ENCODE data around the gene GPANK1.

The GPANK1 gene

DNA sequence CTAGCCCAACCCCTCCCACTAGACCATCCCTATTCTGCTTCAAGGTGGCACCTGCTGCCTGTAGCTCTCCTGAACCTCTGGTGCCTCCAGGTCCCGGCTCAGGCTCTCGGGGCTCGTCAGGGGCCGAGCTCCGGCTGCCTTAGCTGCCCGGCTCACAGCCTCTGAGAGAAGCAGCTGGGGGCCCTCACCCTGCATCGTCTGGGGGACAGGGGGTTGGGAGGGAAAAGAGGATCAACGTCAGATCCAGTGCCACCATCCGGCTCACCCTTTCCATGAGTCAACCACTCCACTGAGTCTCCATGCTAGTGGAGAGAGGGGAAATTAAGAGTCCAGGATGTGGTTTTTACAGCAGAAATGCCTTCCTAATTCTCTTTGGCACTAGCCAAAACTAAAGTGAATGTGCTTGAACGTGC, 25.3 kb downstream of the GPANK1 start:
- peak; percentile 75 for DNase-seq (ENCODE audit: low read depth)

DNA sequence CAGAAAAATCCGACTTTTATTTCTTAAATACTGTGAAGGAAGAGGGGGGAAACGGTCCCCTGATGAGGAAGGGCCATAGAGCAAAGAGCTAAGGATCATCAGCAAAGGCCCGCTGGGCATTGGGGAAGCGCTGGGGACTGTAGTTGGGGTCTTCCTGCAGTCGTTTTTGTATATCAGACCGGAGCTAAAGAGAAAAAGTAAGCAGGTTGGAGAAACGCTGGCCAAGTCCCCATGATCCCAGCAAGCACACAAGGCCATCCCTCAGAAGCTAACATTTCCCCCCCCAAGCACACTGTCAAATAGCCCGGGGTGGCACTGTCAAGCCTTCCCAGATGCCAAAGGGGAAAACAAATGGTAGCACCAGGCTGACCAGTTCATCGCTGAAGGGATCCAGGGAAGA, 25.8 kb downstream of the GPANK1 start:
- DNase-seq (ENCODE audit: low read depth) = no peak

DNA sequence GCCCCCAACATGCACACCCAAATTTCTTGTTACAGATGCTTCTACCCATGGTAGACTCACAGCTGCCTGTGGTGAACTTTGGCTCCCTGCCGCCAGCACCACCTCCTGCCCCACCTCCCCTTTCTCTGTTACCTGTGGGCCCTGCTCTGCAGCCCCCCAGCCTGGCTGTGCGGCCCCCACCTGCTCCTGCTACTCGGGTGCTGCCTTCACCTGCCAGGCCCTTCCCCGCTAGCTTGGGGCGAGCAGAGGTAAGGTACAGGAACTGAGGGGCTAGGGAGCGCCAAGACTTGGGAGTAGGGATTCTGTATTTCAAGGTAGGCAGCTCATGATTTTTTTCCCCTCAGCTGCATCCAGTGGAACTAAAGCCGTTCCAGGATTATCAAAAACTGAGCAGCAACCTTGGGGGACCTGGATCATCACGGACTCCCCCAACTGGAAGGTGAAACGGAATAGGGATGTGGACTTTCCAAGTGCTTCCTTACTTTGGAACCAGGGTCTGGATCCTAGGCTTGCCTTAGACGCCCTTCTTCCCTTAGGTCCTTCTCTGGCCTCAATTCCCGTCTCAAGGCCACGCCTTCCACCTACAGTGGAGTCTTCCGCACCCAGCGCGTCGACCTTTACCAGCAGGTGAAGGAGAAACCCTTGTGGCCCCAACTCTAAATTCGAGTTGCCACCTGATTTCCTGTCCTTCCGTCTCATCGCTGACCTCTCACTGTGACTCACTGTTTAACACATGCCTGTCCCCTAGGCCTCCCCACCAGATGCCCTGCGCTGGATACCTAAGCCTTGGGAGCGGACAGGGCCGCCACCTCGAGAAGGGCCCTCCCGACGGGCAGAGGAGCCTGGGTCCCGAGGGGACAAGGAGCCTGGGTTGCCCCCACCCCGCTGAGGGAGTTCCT, 27.9 kb downstream of the GPANK1 start:
- DNase-seq (ENCODE audit: low read depth) = no peak

DNA sequence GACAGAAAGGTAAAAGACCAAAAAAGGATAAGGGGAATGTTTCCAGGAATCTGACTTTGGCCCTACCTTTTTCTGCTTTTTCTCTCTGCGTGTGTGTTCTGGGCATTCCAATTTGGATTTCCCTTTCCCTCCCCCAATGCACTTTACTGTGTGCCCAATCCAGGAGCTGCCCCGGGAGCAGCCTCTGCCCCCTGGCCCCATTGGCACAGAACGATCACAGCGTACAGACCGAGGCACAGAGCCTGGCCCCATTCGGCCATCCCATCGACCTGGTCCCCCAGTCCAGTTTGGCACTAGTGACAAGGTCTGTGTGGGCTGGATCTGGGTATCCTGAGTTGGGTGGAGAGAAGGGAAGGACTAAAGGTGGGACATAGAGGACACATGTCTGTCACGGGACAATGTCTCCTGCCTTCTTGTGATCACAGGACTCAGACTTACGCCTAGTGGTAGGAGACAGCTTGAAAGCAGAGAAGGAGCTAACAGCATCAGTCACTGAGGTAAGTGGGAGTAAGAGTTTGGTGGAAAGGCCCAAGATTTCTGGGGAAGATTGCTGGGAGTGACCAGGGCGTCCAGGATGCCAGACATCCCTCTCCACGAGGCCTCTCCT, 29.7 kb downstream of the GPANK1 start:
- DNase-seq (ENCODE audit: low read depth) = no peak

DNA sequence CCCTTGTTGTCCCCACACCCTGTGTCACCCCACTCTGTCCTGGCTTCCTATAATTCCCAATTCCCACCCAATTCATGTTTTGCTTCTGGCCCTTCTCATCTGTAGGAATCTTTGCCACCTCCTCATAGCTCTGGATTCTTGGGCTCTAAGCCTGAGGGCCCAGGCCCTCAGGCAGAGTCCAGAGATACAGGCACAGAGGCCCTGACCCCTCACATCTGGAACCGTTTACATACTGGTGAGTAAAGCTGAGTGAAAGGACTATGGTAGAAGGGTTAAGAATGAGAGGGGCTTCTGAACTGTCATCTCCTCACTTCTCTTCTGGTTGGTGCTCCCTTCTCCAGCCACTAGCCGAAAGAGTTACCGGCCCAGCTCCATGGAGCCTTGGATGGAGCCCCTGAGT, 30.7 kb downstream of the GPANK1 start:
- no peak for DNase-seq (ENCODE audit: low read depth)

DNA sequence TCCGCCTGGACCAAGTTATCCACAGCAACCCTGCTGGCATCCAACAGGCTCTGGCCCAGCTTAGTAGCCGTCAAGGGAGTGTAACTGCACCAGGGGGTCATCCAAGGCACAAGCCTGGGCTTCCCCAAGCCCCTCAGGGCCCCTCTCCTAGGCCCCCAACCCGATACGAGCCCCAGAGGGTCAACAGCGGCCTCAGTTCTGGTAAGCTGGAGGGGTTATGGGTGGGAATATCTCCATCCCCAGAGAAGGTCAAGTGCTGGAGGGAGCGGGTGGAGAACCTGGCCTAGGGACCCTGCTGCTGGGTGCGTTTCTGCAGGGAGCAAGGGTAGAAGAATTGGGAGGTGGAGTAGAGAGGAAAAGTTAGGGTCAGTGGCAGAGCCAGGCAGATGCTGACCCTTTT, 31.4 kb downstream of the GPANK1 start:
- DNase-seq (ENCODE audit: low read depth) = no peak

DNA sequence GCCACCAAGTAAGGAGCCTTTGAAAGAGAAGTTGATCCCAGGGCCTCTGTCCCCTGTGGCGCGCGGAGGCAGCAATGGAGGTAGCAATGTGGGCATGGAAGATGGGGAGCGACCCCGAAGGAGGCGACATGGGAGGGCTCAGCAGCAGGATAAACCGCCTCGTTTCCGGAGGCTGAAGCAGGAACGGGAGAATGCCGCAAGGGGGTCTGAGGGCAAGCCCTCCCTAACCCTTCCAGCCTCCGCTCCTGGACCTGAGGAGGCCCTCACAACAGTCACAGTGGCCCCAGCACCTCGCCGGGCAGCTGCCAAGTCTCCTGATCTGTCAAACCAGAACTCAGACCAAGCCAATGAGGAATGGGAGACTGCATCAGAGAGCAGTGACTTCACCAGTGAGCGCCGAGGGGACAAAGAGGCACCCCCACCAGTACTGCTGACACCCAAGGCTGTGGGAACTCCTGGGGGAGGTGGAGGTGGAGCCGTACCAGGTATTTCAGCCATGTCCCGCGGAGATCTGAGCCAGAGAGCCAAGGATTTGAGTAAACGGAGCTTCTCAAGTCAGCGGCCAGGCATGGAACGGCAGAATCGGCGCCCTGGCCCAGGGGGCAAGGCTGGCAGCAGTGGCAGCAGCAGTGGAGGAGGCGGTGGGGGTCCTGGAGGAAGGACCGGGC, 32.4 kb downstream of the GPANK1 start:
- no peak for DNase-seq (ENCODE audit: low read depth)

DNA sequence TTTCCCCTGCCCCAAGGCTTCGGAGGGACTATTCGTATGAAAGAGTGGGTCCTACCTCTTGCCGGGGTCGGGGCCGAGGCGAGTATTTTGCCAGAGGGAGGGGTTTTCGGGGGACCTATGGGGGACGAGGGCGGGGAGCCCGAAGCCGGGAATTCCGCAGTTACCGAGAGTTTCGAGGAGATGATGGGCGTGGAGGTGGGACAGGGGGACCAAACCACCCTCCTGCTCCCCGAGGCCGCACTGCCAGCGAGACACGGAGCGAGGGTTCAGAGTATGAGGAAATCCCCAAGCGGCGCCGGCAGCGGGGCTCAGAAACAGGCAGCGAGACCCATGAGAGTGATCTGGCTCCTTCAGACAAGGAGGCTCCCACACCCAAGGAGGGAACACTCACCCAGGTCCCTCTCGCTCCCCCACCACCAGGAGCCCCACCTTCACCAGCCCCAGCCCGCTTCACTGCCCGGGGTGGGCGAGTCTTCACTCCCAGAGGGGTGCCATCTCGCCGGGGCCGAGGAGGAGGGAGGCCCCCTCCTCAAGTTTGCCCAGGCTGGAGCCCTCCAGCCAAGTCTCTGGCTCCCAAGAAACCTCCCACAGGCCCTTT, 33.0 kb downstream of the GPANK1 start:
- no peak for DNase-seq (ENCODE audit: low read depth)

DNA sequence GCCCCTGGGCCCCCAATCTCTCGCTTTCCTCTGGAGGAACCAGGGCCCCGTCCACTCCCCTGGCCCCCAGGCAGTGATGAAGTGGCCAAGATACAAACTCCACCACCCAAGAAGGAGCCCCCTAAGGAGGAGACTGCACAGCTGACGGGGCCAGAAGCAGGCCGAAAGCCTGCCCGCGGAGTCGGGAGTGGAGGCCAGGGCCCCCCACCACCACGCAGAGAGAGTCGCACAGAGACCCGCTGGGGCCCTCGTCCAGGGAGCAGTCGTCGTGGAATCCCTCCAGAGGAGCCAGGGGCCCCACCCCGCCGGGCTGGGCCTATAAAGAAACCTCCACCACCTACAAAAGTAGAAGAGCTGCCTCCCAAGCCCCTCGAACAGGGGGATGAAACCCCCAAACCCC, 33.6 kb downstream of the GPANK1 start:
- no peak for DNase-seq (ENCODE audit: low read depth)

DNA sequence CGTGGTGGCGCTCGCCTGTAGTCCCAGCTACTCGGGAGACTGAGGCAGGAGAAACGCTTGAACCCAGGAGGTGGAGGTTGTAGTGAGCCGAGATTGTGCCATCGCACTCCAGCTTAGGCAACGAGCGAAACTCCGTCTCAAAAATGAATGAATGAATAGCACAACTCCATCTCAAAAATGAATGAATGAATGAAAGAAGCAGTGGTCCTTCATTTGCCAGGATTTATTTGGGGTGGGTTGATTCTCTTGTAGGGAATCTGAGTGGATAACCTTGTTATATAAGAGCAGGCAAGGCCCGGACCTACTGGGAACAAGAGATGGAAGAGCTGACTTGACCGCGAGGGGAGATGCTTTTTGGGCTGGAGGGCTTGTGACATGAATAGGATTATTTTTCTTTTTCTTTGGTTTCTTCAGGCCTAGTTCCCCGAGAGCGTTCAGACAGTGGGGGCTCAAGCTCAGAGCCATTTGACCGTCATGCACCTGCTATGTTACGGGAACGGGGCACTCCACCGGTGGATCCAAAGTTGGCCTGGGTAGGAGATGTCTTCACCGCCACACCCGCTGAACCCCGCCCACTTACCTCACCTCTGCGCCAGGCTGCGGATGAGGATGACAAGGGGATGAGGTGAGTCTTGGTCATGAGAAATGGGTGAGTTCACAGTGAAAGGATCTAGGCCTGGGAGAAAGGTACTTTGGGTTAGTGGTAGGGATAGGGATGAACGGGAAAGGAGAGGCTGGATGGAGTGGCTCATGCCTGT, 34.4 kb downstream of the GPANK1 start:
- no peak for DNase-seq (ENCODE audit: low read depth)

DNA sequence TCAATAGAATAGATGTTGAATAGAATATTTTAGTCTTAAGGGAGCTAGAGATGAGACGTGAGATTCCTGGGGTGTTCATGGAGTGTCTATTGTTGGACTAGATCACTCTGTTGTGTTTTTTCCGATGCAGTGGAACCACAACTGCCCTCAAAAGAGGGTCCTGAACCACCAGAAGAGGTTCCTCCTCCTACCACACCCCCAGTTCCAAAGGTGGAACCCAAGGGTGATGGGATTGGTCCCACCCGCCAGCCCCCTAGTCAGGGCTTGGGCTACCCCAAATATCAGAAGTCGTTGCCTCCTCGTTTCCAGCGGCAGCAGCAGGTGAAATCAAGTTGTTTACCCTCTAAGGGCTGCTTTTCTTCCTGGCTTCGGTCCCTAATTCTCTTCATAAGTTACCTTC, 35.8 kb downstream of the GPANK1 start:
- DNase-seq (ENCODE audit: low read depth) = no peak

DNA sequence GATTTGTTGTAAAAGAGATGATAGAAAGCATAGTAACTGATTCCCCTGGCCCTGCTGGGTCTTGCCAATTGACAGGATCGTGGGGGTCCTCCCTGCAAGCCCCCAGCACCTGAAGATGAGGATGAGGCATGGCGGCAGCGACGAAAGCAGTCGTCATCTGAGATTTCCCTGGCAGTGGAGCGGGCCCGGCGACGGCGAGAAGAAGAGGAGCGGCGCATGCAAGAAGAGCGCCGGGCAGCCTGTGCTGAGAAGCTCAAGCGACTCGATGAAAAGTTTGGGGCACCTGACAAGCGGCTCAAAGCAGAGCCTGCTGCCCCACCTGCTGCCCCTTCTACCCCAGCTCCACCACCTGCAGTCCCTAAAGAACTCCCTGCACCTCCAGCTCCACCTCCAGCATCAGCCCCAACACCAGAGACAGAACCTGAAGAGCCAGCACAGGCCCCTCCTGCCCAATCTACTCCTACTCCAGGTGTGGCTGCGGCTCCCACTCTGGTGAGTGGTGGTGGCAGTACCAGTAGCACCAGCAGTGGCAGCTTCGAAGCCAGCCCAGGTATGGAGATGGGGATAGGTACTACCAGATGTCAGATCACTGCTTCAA, 37.0 kb downstream of the GPANK1 start:
- DNase-seq (ENCODE audit: low read depth) = no peak

DNA sequence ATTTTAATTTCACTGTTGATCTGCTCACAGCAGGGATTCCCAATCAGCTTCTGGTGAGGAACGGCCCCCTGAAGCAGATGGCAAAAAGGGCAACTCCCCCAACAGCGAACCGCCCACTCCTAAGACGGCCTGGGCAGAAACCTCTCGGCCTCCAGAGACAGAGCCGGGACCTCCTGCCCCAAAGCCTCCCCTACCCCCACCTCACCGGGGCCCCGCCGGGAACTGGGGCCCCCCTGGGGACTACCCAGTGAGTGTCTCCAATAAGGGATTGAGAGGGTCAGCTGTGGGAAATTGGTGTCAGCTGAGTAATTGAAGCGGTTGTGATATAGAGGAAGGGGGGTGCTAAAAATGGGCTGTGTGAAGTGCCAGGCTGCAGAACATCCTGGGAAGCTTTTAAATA, 37.8 kb downstream of the GPANK1 start:
- no peak for DNase-seq (ENCODE audit: low read depth)

DNA sequence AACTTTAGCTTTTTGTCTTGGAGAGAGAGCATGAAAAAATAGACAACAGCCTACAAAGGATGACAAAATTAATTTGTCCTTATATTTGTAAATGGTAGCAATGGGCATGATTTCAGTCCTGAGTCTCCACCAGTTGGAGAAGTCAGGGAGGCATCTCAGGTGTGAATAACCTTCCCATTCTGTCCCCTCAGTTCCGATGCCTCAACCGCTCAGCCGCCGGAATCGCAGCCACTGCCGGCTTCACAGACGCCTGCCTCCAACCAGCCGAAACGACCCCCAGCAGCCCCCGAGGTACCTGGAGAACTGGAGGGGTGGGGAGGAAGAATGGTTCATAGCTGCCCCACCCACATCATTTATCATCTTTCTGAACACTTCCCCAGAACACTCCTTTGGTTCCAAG, 40.7 kb downstream of the GPANK1 start:
- no peak for DNase-seq (ENCODE audit: low read depth)

DNA sequence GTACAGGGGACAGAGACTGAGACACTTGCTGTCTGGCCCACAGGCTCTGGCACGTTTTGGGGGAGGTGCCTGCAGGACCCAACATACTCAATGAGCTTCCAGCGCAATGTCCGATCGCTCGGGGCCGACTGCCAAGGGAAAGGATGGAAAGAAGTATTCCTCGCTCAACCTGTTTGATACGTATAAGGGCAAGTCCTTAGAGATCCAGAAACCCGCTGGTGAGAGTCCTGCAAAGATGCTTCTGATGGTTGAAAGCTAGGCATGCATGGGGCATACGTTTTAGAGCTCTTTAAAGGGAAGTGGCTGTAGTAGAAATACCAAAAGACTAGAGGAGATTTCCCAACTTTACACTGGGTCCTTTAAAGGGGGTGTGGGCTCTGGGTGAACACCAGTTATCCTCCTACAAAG, 42.1 kb downstream of the GPANK1 start:
- no peak for DNase-seq (ENCODE audit: low read depth)

DNA sequence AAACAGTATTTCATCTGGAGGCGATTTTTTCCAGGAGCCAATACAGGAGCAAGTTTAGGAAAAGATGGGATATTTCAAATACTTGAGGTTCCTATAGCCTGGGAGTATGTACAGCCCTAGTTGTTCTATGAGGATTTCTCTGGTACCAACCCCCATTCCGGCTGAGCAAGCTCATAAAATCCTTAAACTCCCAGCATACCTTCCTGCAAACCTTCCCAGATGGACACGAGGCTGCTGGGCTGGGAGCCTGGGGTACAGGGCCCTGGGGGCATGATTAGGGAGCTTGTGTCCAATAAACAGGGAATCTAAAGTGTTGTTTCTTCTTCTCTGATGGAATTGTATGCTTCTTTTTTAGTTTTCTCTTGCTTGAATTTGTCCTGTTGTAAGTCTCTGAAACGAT, 42.8 kb downstream of the GPANK1 start:
- no peak for DNase-seq (ENCODE audit: low read depth)

DNA sequence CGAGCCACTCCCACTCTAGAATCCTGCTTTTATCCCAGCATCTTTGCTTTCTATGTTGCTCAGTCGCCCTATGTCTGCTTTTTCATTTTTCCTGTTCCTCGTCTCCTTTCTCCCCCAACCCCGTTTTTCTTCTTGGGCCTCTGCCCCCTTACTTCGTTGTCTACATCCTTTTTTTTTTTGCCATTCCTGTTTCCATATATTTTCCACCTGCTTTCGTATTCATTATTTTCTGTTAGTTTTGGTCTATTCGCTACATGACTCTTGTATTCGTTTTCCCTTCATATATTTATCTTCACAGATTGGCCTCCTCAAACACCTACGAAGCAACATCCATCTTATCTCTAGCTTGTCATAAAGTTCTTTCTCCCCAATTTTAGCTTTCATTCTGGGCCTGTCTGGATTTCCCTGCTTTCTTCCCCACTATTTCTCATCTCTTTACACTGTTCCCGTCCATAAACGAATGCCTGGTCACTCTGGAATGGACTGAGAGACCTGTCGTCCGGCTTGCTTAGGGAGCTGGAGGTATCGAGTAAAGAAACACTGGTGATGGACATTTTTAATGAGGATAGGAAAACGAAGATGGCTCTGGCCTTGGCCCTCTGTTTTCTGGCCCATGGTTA, 43.4 kb downstream of the GPANK1 start:
- no peak for DNase-seq (ENCODE audit: low read depth)

DNA sequence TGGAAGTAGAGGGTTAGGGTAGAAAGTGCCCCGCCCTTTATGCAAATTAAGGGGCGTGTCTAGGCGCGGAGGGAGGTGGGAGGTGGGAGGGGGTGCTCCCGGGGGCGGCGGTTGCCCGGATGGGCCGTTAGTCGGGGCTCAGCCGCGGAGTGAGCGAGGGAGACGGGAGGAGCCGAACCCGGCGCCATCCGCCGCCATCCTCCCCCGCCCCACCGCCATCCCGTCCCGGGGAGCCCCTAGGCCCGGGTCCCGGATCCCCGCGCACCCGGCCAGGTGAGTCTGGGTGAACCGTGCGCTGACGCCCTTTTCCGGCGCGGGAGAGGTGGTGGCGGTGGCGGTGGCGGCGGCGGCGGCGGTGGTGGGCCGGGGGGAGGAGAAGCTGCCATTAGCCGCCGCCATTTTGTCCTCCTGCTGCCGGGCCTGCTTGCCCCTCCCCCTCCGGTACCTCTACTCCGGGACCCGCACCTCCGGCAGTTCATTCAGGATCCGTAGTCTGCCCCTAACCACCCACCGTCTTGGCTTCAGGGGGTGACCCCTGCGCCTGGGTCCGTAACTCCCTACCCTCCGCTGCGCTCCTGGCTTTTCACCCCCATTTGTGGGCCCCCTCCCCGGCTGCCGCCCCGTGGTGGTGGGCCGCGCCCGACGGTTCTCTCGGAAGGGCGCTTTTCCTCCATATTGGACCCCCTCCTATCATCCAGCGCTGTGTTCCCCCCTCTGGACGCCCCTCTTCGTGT, 44.0 kb downstream of the GPANK1 start, which contains the start of gene PRRC2A:
TSS of gene PRRC2A (plus strand) at position 130 of the 734 bp plus-strand sequence. CDS start 2,075 bp downstream, outside the sequence.
- peak; percentile 31 for DNase-seq (ENCODE audit: low read depth)

DNA sequence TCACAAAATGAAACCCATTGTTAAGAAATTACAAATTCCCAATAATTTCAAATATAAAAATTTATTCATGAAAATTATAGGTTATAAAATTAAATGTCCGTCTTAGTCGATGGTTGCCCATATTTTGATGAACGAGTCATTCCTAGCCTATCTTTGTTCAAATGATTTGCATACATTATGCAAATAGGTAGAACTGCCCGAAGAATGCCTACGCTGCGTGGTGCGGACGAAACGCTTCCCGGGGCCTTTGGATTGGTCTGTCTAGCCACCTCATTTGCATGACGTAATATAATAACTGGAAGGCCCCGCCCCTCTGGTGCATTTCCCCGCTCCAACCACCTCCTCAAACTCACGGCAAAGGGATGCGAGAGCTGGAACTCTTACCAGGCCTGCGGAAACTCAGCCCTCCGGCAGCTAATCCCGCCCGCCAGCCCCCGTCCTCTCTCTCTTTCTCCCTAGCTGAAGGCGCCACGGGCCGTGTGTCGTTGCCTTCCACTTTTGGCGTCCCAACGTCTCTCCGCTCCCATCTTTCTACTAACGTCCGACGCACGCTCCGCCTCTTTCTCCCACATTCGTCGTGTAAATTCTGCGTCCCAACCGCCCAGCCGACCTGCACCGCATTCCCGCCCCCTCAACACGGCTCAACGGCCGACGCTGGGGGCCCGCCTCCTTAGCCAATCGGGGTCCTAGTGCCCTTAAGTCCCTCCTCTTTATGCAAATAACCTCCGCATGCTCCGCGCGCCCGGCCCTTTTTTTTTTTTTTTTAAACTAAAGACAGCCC, 44.8 kb downstream of the GPANK1 start:
- DNase-seq (ENCODE audit: low read depth) = peak; percentile 99

All from stromal cell of bone marrow (primary cell).